Ascending aorta (tissue), 2 donors: ENCODE measurements around the gene GPX2. TPM values are rescaled to one million over a fixed set of nuclear protein-coding genes. Genes with fewer than 3 reads are reported as not detected.
A peak's percentile ranks its signal among the peaks of the same experiment; 100 is the strongest.

Source experiments
- DNase-seq, 2 donors: peaks; one replicate each; pipeline ENCODE4 v3.0.0-alpha.2; 2019; ENCODE audit warnings: low spot score in 2 of 2
- H3K27ac ChIP-seq, 2 donors: fragments of 200-600 bp; sonication (generic); one replicate each; pipeline ENCODE4 v1.5.1; 2016 to 2017; ENCODE audit warnings: mild to moderate bottlenecking in 1 of 2
- H3K27me3 ChIP-seq: fragments of 200-600 bp; sonication (generic); one replicate; pipeline ENCODE4 v1.5.1; 2017
- H3K36me3 ChIP-seq, 2 donors: fragments of 200-600 bp; sonication (generic); one replicate each; pipeline ENCODE4 v1.5.1; 2016
- H3K4me1 ChIP-seq, 2 donors: fragments of 200-600 bp; sonication (generic); one replicate each; pipeline ENCODE4 v1.5.1; 2016 to 2017; ENCODE audit warnings: mild to moderate bottlenecking in 1 of 2
- H3K4me3 ChIP-seq, 2 donors: fragments of 200-600 bp; sonication (generic); one replicate each; pipeline ENCODE4 v1.5.1; 2016 to 2017; ENCODE audit warnings: mild to moderate bottlenecking in 1 of 2
- H3K9me3 ChIP-seq, 2 donors: fragments of 200-600 bp; sonication (generic); one replicate each; pipeline ENCODE4 v1.5.1; 2016
- CTCF ChIP-seq, 3 experiments: fragments of 200-600 bp in 2 of 3; fragments of 450-650 bp in 1 of 3; sonication (generic) in 2 of 3; IDR thresholded peaks; one replicate each; pipeline ENCODE4 v1.5.1; 2016 to 2019; ENCODE audit warnings: antibody characterized with exemption in 3 of 3, mild to moderate bottlenecking in 1 of 3, moderate library complexity in 1 of 3
- intact Hi-C: fragments of 100-400 bp; cut with DNase I; formaldehyde crosslinking; loops from one replicate; pipeline ENCODE4 v1.15.1; 2023
- total RNA-seq: library from RNA; depleted of rRNA; stranded (reverse); fragments of >200 nt; gene quantifications from one replicate; pipeline ENCODE4 v1.1.0, GENCODE V29; 2016

GPX2 gene
- total RNA-seq, 1 donor from 2014 or later, result not detected

GRCh38 chr14:64912261-64912660, 30.3 kb downstream of the GPX2 start:
- no peaks in the 10 kb centered on the region for H3K36me3 ChIP-seq
- DNase-seq, result no peak
- no peak for TF ChIP-seq CTCF (IDR thresholded peaks at IDR 0.05)
- no peaks in the 10 kb centered on the region for H3K9me3 ChIP-seq
- H3K4me3 ChIP-seq, result no peak overlapping the region
- H3K27ac ChIP-seq, result no peak overlapping the region
- intact Hi-C loops, result loop anchor here (5.0 to 10.0 kb wide), 5 partner anchors 105 to 1267 kb away; partner anchors contain the start of genes HSPA2, MAX, MTHFD1 and PPP1R36
- H3K27me3 ChIP-seq, result no peaks in the 10 kb centered on the region
- H3K4me1 ChIP-seq, result peaks cover 3 to 16% of the 10 kb centered on the region in 2 donors

DNA sequence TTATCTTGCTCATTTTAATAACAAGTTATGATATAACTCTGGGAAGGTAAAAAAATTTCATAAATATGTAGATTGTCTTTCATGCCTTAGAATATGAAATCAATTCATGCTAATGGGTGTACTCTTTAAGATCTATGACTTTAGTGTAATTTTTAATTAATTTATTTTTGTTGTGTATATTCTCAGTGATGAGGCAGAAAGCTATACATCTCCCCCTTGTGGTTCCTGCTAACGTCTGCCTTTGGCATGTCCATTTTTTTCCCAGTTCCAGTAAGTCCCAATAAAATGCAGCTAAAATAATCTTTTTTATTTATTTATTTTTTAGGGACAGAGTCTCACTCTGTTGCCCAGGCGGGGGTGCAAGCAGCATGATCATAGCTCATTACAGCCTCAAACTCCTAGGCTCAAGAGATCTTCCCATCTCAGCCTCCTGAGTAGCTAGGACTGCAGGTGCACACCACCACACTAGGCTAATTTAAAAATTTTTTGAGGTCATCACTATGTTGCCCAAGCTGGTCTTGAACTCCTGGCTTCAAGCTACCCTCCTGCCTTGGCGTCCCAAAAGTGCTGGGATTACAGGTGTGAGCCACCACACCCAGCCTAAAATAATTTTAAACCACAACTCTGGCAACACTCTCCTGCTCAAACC, 31.6 kb downstream of the GPX2 start:
- no peak overlapping the region for H3K27ac ChIP-seq
- H3K9me3 ChIP-seq, result no peaks in the 10 kb centered on the region
- TF ChIP-seq CTCF (IDR thresholded peaks at IDR 0.05), result peak in 1 of 3 experiments; percentile 37
- no peak overlapping the region for H3K4me3 ChIP-seq
- H3K4me1 ChIP-seq, result peaks cover 3 to 14% of the 10 kb centered on the region in 2 donors
- no peaks in the 10 kb centered on the region for H3K27me3 ChIP-seq
- DNase-seq, result no peak
- intact Hi-C loops, result loop anchor here (5.0 to 10.0 kb wide), 5 partner anchors 104 to 1266 kb away; partner anchors contain the start of genes HSPA2, MAX, MTHFD1 and PPP1R36
- no peaks in the 10 kb centered on the region for H3K36me3 ChIP-seq

DNA sequence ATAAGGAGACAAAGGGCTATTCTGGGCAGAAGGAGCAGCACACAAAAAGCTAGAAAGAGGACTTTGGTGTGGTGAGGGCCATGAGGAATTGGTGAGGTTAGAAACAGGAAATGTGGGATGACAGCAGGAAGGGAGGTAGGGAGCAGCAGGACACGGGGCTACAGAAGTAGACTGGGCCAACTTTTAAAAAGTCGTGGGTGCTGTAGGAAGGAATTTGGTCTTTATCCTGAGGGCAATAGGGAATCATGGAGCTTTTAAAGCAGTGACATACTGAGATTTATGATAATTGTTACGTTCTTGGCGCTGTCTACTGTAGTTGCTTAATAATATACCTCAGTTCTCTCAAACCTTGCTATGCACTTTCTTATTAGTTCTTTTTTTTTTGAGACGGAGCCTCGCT, 36.5 kb downstream of the GPX2 start:
- no peak for DNase-seq
- Histone ChIP-seq H3K4me3 (no peak overlapping the region), H3K9me3 (no peaks in the 10 kb centered on the region), H3K27me3 (no peaks in the 10 kb centered on the region), H3K27ac (no peak overlapping the region), H3K36me3 (no peaks in the 10 kb centered on the region), H3K4me1 (no peaks in the 10 kb centered on the region)
- intact Hi-C loops, result no loop called here
- TF ChIP-seq CTCF (IDR thresholded peaks at IDR 0.05), result no peak

GRCh38 chr14:64899958-64900357, 42.6 kb downstream of the GPX2 start:
- TF ChIP-seq CTCF (IDR thresholded peaks at IDR 0.05), result no peak
- Histone ChIP-seq H3K9me3 (no peaks in the 10 kb centered on the region), H3K4me3 (no peak overlapping the region), H3K4me1 (no peaks in the 10 kb centered on the region), H3K27ac (no peak overlapping the region), H3K27me3 (no peaks in the 10 kb centered on the region), H3K36me3 (no peaks in the 10 kb centered on the region)
- intact Hi-C loops, result no loop called here
- no peak for DNase-seq

DNA sequence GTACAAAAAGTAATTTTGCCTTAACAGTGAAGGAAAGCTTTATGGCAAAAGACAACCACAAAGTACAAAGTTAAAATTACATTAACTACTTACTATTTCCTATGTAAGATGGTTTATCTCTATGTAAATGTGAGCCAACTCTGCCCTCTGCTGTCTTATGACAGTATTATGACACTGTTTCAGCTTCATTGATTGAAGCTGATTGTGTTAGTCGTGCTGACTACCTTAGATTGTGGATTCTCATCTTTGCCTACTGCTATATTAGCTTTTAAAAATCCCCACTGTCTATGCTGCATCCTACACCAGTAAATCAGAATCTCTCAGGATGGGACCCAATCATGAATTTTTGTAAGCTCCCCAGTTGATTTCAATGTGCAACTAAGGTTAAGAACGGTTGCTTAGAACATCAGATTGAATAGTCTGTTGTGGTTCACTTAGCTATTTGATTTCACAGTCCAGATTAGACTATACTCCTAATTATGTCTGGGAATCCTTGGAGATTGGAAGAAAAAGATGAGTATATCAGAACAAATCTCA, 50.6 kb downstream of the GPX2 start:
- Histone ChIP-seq H3K9me3 (no peaks in the 10 kb centered on the region), H3K4me3 (no peak overlapping the region), H3K36me3 (no peaks in the 10 kb centered on the region), H3K27ac (no peak overlapping the region), H3K27me3 (no peaks in the 10 kb centered on the region), H3K4me1 (no peaks in the 10 kb centered on the region)
- intact Hi-C loops, result loop anchor here (1.0 to 5.0 kb wide), 4 partner anchors 45 to 220 kb away; no protein-coding TSS in a partner anchor
- DNase-seq, result no peak
- peak; percentile 33 to 58 (median 42) for TF ChIP-seq CTCF (IDR thresholded peaks at IDR 0.05)
